SK-MEL-5 (cell line): ENCODE data around the gene OXT. TPM values are rescaled to one million over a fixed set of nuclear protein-coding genes. Genes with fewer than 3 reads are reported as not detected.
"Not testable (repeated sequence)": the region's sequence is repeated elsewhere in the genome, so short reads cannot be mapped to it uniquely, and the experiment has no call there.

ENCODE experiments used
- DNase-seq: peaks from one replicate; pipeline ENCODE4 v3.0.0-alpha.2; 2016; ENCODE audit warnings: low read depth, low spot score
- in situ Hi-C: cut with HindIII; loops from 2 replicates; pipeline ENCODE4 v1.10.0; 2016; ENCODE audit warnings: low sequenced_read_pairs, high pct_unique_total_duplicates, low pct_unique_long_range_greater_than_20kb
- total RNA-seq: library from RNA; depleted of rRNA; stranded (reverse); fragments of >200 nt; shearing (Covaris generic); gene quantifications from 2 replicates; pipeline ENCODE4 v1.2.3, GENCODE V29; 2014

The OXT gene
- total RNA-seq, 1 experiment from 2014 or later, result not detected

GRCh38 chr20:3045816-3046676 lies 25.4 kb upstream of the OXT start, which contains the start of gene MRPS26:
TSS of gene MRPS26 (plus strand) at chr20:3046052. CDS start at chr20:3046069, 17 bp downstream.
- DNase-seq, result peak; percentile 86
- in situ Hi-C loops, result no loop called here

DNA sequence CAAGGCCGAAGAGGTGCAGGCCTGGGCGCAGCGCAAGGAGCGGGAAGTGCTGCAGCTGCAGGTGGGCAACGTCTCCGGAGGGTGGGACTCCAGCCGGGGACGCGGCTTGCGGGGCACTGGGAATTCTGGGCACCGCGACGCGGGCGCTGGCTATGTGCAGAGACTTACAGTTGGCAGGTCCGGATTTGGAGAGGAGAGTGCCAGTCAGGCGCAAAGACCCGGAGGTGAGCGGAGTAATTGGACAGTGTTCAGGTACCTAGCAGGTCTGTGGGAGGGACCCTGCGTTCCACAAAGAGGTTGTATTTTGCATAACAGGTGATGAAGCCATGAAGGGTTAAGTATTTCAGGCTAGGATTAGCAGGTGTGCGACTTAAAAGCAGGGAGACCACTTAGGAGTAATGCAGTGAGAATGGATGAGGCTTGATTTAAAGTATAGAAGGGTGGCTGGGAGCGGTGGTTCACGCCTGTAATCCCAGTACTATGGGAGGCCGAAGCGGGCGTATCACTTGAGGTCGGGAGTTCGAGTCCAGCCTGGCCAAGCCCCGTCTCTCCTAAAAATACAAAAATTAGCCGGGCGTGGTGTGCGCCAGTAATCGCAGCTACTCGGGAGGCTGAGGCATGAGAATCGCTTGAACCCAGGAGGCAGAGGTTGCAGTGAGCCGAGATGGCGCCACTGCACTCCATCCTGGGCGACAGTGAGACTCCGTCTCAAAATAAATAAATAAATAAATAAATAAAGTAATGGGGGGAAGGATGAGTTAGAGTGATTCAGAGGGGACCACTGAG lies 24.6 kb upstream of the OXT start:
- no peak for DNase-seq
- in situ Hi-C loops, result no loop called here

- in situ Hi-C loops, result no loop called here
- no peak for DNase-seq
Observed at GRCh38 chr20:3047486-3048419, 23.7 kb upstream of the OXT start.

DNA sequence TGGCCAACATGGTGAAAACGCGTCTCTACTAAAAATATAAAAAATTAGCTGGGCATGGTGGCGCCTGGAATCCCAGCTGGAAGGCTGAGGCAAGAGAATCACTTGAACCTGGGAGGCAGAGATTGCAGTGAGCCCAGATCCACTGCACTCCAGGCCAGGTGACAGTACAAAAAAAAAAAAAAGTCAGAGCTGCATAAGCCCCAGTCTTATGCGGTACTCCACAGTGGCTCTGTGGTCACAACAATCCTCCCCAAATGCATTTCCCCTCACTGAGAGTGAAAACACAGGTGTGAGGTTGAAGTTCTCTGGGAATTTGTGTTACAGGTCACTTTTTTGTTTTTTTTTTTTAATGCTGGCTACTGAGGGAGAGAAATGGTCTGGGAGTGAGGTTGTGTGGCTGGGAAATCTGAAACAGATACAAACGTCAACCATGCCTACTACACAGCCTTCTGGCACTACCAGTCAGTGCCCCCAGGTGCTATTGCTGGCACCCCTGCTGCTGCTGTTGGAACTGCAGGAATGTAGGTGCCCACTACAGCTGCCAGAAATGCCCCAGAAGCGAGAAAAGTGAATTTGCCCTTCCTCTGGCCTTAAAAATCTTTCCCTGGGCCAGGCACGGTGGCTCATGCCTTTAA lies 19.9 kb upstream of the OXT start:
- in situ Hi-C loops, result no loop called here
- DNase-seq, result no peak

GRCh38 chr20:3059489-3059888 lies 11.9 kb upstream of the OXT start:
- DNase-seq, result no peak
- in situ Hi-C loops, result no loop called here

DNA sequence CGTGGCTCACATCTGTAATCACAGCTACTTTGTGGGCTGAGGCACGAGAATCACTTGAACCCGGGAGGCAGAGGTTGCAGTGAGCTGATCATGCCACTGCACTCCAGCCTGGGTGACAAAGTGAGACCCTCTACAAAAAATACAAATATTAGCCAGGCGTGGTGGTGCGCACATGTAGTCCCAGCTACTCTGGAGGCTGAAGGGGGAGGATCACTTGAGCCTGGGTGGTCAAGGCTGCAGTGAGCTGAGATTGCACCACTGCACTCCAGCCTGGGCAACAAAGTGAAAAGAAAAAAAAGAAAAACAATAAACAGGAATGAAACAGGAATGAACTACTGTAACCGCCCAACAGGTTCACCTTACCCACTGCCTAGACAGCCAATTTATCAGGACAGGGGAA lies 7.3 kb upstream of the OXT start:
- DNase-seq, in situ Hi-C loops: not testable (repeated sequence)

GRCh38 chr20:3067139-3068014 lies 4.0 kb upstream of the OXT start:
- DNase-seq, result no peak
- in situ Hi-C loops, result no loop called here

DNA sequence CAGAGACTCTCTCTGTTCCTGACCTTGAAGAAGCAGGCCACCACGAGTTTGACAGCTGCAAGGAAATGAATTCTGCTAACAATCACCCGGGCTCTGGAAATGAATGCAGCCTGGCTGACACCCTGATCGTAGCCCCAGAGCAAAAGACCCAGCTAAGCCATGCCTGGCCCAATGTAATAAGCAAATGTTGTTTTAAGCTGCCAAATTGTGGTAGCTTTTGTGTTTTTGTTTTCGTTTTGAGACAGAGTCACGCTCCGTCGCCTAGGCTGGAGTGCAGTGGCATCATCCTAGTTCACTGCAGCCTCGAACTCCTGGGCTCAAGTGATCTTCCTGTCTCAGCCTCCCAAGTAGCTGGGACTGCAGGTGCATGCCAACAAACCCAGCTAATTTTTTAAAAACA lies 3.3 kb upstream of the OXT start:
- DNase-seq, result no peak
- in situ Hi-C loops, result no loop called here

GRCh38 chr20:3068986-3069900 lies 2.2 kb upstream of the OXT start:
- in situ Hi-C loops, result no loop called here
- DNase-seq, result no peak

GRCh38 chr20:3070725-3071124 lies 695 bp upstream of the OXT start:
- DNase-seq, result no peak
- in situ Hi-C loops, result no loop called here

GRCh38 chr20:3071266-3071609 lies 182 bp upstream of the OXT start:
- no peak for DNase-seq
- in situ Hi-C loops, result no loop called here

GRCh38 chr20:3072530-3073250 lies 1.3 kb downstream of the OXT start:
- no peak for DNase-seq
- in situ Hi-C loops, result no loop called here

GRCh38 chr20:3073251-3073643 lies 1.8 kb downstream of the OXT start:
- in situ Hi-C loops, result not testable (repeated sequence)

DNA sequence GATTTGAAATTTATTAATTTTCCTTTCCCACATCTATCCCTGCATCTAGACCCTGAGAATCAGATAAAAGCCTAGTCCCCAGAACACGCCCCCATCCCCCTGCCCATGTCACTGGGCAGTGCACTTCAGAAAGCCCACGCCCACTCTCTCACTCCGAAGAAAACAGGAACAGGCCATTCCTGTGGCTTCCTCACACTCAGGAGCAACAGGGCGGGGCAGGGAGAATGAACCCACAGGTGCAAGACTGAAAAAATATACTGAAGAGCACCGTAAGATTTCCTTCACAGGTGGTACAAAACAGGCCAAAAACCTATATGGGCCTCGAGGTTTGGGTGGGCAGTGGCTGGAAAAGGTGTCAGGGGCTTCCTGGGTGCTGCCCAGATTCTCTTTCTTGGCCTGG lies 3.4 kb downstream of the OXT start:
- DNase-seq, result no peak
- in situ Hi-C loops, result no loop called here

More at GRCh38 chr20:3073251-3073643, 1.8 kb downstream of the OXT start:
- DNase-seq, result not testable (repeated sequence)

DNA sequence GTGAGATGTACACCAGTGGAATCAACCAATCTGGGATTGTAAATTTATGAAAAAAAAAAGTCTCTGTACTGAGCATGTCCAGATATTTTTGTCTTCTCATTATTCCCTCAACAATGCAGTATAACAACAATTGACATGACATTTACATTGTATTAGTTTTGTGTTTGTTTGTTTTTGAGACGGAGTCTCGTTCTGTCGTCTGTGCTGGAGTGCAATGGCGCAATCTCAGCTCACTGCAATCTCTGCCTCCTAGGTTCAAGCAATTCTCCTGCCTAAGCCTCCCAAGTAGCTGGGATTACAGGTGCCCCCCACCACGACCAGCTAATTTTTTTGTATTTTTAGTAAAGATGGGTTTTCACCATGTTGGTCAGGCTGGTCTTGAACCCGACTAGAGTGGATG lies 3.9 kb downstream of the OXT start:
- in situ Hi-C loops, DNase-seq: not testable (repeated sequence)
